Neural cell (in vitro differentiated cells): Measurements from ENCODE around the gene AFTPH. TPM values are rescaled to one million over a fixed set of nuclear protein-coding genes. Genes with fewer than 3 reads are reported as not detected.

Source experiments
- H2AFZ ChIP-seq: fragments of 200-600, 300-800 bp; sonication (generic), shearing (Covaris generic); 2 replicates; pipeline ENCODE4 v1.6.0; 2014; ENCODE audit warnings: low read depth, mild to moderate bottlenecking, antibody characterized with exemption, low read length, moderate library complexity
- H3F3A ChIP-seq: fragments of 200-600 bp; shearing (Covaris generic); 2 replicates; pipeline ENCODE4 v1.6.1; 2016; ENCODE audit warnings: mild to moderate bottlenecking, moderate library complexity, mixed read lengths, antibody characterized with exemption, low read length; ENCODE audit not compliant: insufficient read depth, poor library complexity, severe bottlenecking
- H3K27ac ChIP-seq: fragments of 200-600, 300-800 bp; sonication (generic), shearing (Covaris generic); 2 replicates; pipeline ENCODE4 v1.5.1; 2014; ENCODE audit warnings: mild to moderate bottlenecking, low read length, moderate library complexity
- H3K27me3 ChIP-seq: fragments of 300-800, 200-600 bp; sonication (generic), shearing (Covaris generic); 2 replicates; pipeline ENCODE4 v1.6.0; 2014; ENCODE audit warnings: mild to moderate bottlenecking, low read depth, low read length, moderate library complexity; ENCODE audit not compliant: insufficient read depth
- H3K36me3 ChIP-seq: fragments of 300-800, 200-600 bp; sonication (generic), shearing (Covaris generic); 2 replicates; pipeline ENCODE4 v1.5.1; 2014; ENCODE audit warnings: mild to moderate bottlenecking, antibody characterized with exemption, low read length, moderate library complexity; ENCODE audit not compliant: insufficient read depth
- H3K4me2 ChIP-seq: fragments of 300-800, 200-600 bp; sonication (generic), shearing (Covaris generic); 2 replicates; pipeline ENCODE4 v1.6.0; 2014; ENCODE audit warnings: mild to moderate bottlenecking, low read length
- H3K4me3 ChIP-seq: fragments of 300-800, 200-600 bp; sonication (generic), shearing (Covaris generic); 2 replicates; pipeline ENCODE4 v1.5.1; 2014; ENCODE audit warnings: mild to moderate bottlenecking, low read length, moderate library complexity
- H3K79me2 ChIP-seq: fragments of 200-600 bp; shearing (Covaris generic); replicated peaks from 2 replicates; pipeline ENCODE4 v1.6.0; 2014; ENCODE audit warnings: mild to moderate bottlenecking, low read length, moderate library complexity; ENCODE audit not compliant: insufficient read depth
- H3K9ac ChIP-seq: fragments of 300-800, 200-600 bp; sonication (generic), shearing (Covaris generic); 2 replicates; pipeline ENCODE4 v1.6.1; 2016; ENCODE audit warnings: mild to moderate bottlenecking, low read length, mixed read lengths
- H3K9me2 ChIP-seq: fragments of 200-600 bp; shearing (Covaris generic); 2 replicates; pipeline ENCODE4 v1.6.1; 2016; ENCODE audit warnings: mild to moderate bottlenecking, low read length, mixed read lengths; ENCODE audit not compliant: insufficient read depth
- H3K9me3 ChIP-seq: fragments of 200-600, 300-800 bp; sonication (generic), shearing (Covaris generic); 2 replicates; pipeline ENCODE4 v1.6.1; 2016; ENCODE audit warnings: mild to moderate bottlenecking, mixed run types, low read length, moderate library complexity, mixed read lengths
- H4K20me1 ChIP-seq: fragments of 200-600 bp; shearing (Covaris generic); 2 replicates; pipeline ENCODE4 v1.6.1; 2016; ENCODE audit warnings: mild to moderate bottlenecking, mixed run types; ENCODE audit not compliant: insufficient read depth
- CTCF ChIP-seq: fragments of 450-650 bp; IDR thresholded peaks from 2 replicates; pipeline ENCODE4 v1.5.1; 2014; ENCODE audit warnings: antibody characterized with exemption, mild to moderate bottlenecking, moderate library complexity; ENCODE audit not compliant: poor library complexity, severe bottlenecking
- EZH2 ChIP-seq: fragments of 200-600, 300-800 bp; shearing (Covaris generic), sonication (generic); IDR thresholded peaks from 2 replicates; pipeline ENCODE4 v1.6.1; 2014; ENCODE audit warnings: antibody characterized with exemption, low read length, borderline replicate concordance, mild to moderate bottlenecking; ENCODE audit not compliant: insufficient read depth, poor library complexity, severe bottlenecking
- MXI1 ChIP-seq: fragments of 450-650 bp; conservative IDR thresholded peaks from 2 replicates; pipeline ENCODE4 v1.6.1; 2014; ENCODE audit warnings: antibody characterized with exemption, mild to moderate bottlenecking; ENCODE audit not compliant: poor library complexity, severe bottlenecking
- POLR2AphosphoS5 ChIP-seq: IDR thresholded peaks from 2 replicates; pipeline ENCODE4 v1.6.1; 2012
- RAD21 ChIP-seq: fragments of 450-650 bp; conservative IDR thresholded peaks from 2 replicates; pipeline ENCODE4 v1.6.1; 2014; ENCODE audit warnings: antibody characterized with exemption, mild to moderate bottlenecking, moderate library complexity
- REST ChIP-seq: IDR thresholded peaks from 2 replicates; pipeline ENCODE4 v1.6.1; 2012; ENCODE audit warnings: borderline replicate concordance
- SMC3 ChIP-seq: fragments of 450-650 bp; conservative IDR thresholded peaks from 2 replicates; pipeline ENCODE4 v1.6.1; 2014; ENCODE audit warnings: antibody characterized with exemption, mild to moderate bottlenecking, moderate library complexity; ENCODE audit not compliant: poor library complexity
- TAF1 ChIP-seq: IDR thresholded peaks from 2 replicates; pipeline ENCODE4 v1.6.1; 2012; ENCODE audit warnings: low read depth
- polyA plus RNA-seq: library from polyadenylated mRNA; depleted of rRNA; stranded (reverse); fragments of >200 nt; gene quantifications from 2 replicates; pipeline ENCODE4 v1.2.3, GENCODE V29; 2014

AFTPH gene
- polyA plus RNA-seq, 1 donor from 2014 or later: 63.0 TPM

- Histone ChIP-seq H3K79me2 (no peaks in the 10 kb centered on the region), H3K27ac (no peak overlapping the region), H3K36me3 (no peaks in the 10 kb centered on the region), H2AFZ (no peak overlapping the region), H3K9me3 (no peaks in the 10 kb centered on the region), H3K27me3 (no peaks in the 10 kb centered on the region), H3K4me2 (no peak overlapping the region), H4K20me1 (no peaks in the 10 kb centered on the region), H3K9ac (no peak overlapping the region), H3K4me3 (no peak overlapping the region), H3F3A (no peaks in the 10 kb centered on the region), H3K9me2 (no peaks in the 10 kb centered on the region)
- TF ChIP-seq TAF1 (no peak), CTCF (no peak), POLR2AphosphoS5 (no peak), SMC3 (no peak), REST (no peak), MXI1 (no peak), RAD21 (no peak)
Observed at GRCh38 chr2:64514008-64514407, 10.1 kb upstream of the AFTPH start.

GRCh38 chr2:64515086-64515485 is 9.0 kb upstream of the AFTPH start:
- Histone ChIP-seq H3K9ac (no peak overlapping the region), H3K4me3 (no peak overlapping the region)

More at GRCh38 chr2:64515086-64515485, 9.0 kb upstream of the AFTPH start:
- TF ChIP-seq MXI1 (no peak), EZH2 (no peak), TAF1 (no peak), CTCF (no peak), REST (no peak), POLR2AphosphoS5 (no peak)
- no peaks in the 10 kb centered on the region for H3K36me3 ChIP-seq
- no peak overlapping the region for H3K27ac ChIP-seq
- no peaks in the 10 kb centered on the region for H4K20me1 ChIP-seq
- no peaks in the 10 kb centered on the region for H3F3A ChIP-seq
- H3K9me3 ChIP-seq: no peaks in the 10 kb centered on the region
- H3K9me2 ChIP-seq: no peaks in the 10 kb centered on the region
- H2AFZ ChIP-seq: no peak overlapping the region
- no peaks in the 10 kb centered on the region for H3K27me3 ChIP-seq
- H3K79me2 ChIP-seq: no peaks in the 10 kb centered on the region
- no peak overlapping the region for H3K4me2 ChIP-seq
